Ishikawa (cell line): ENCODE results near the gene ATP6V0C.
A peak's percentile ranks its signal among the peaks of the same experiment; 100 is the strongest.

Experiments
- CEBPB ChIP-seq: IDR thresholded peaks from 2 replicates; pipeline ENCODE4 v1.6.1; 2012
- CREB1 ChIP-seq: IDR thresholded peaks from 2 replicates; pipeline ENCODE4 v1.6.1; 2012; ENCODE audit warnings: low read depth
- EGR1 ChIP-seq: IDR thresholded peaks from 2 replicates; pipeline ENCODE4 v1.6.1; 2012
- EP300 ChIP-seq: IDR thresholded peaks from 2 replicates; pipeline ENCODE4 v1.6.1; 2012; ENCODE audit warnings: borderline replicate concordance
- FOXM1 ChIP-seq: IDR thresholded peaks from 2 replicates; pipeline ENCODE4 v1.6.1; 2012; ENCODE audit warnings: low read depth, borderline replicate concordance
- MAX ChIP-seq: IDR thresholded peaks from 2 replicates; pipeline ENCODE4 v1.6.1; 2012
- NFIC ChIP-seq: IDR thresholded peaks from 2 replicates; pipeline ENCODE4 v1.6.1; 2012
- RAD21 ChIP-seq: IDR thresholded peaks from 2 replicates; pipeline ENCODE4 v1.6.1; 2012; ENCODE audit warnings: low read depth
- REST ChIP-seq: IDR thresholded peaks from 2 replicates; pipeline ENCODE4 v1.6.1; 2012; ENCODE audit warnings: low read depth, mild to moderate bottlenecking
- TAF1 ChIP-seq: IDR thresholded peaks from 2 replicates; pipeline ENCODE4 v1.6.1; 2012; ENCODE audit warnings: low read depth, mild to moderate bottlenecking
- TCF12 ChIP-seq: IDR thresholded peaks from 2 replicates; pipeline ENCODE4 v1.6.1; 2012; ENCODE audit warnings: low read depth
- TEAD4 ChIP-seq: IDR thresholded peaks from 2 replicates; pipeline ENCODE4 v1.6.1; 2012
- USF1 ChIP-seq: IDR thresholded peaks from 2 replicates; pipeline ENCODE4 v1.6.1; 2012
- YY1 ChIP-seq: IDR thresholded peaks from 2 replicates; pipeline ENCODE4 v1.6.1; 2012; ENCODE audit warnings: low read depth
- ZBTB7A ChIP-seq: IDR thresholded peaks from 2 replicates; pipeline ENCODE4 v1.6.1; 2012; ENCODE audit warnings: low read depth

Gene ATP6V0C

GRCh38 chr16:2470234-2470601, 43.5 kb upstream of the ATP6V0C start:
- TF ChIP-seq MAX (0 out of 2 replicates have a peak, but pooled peaks have one; percentile 1), RAD21 (no peak)

- TF ChIP-seq MAX = peak; percentile 30
- TF ChIP-seq FOXM1 = no peak
- no peak for TF ChIP-seq REST
- TF ChIP-seq NFIC = no peak
Observed at GRCh38 chr16:2470603-2471015, 43.1 kb upstream of the ATP6V0C start.

GRCh38 chr16:2471016-2471652, 42.6 kb upstream of the ATP6V0C start, which contains the start of gene NTN3:
Gene NTN3 (plus strand): TSS chr16:2471297. CDS start chr16:2471702, 405 bp downstream.
- TF ChIP-seq MAX = no peak
- TF ChIP-seq EGR1 = peak; percentile 54; the same call in 1 of the 2 replicates
- TF ChIP-seq ZBTB7A = peak; percentile 24; the same call in 1 of the 2 replicates
- TF ChIP-seq FOXM1 = no peak
- TF ChIP-seq TEAD4 = 0 out of 2 replicates have a peak, but pooled peaks have one; percentile 8

- TF ChIP-seq MAX (peak; percentile 84), EP300 (no peak)
Observed at GRCh38 chr16:2471653-2472487, 41.9 kb upstream of the ATP6V0C start.

GRCh38 chr16:2472488-2472864, 41.3 kb upstream of the ATP6V0C start:
- TF ChIP-seq FOXM1 = no peak

- no peak for TF ChIP-seq YY1
- no peak for TF ChIP-seq MAX
- TF ChIP-seq EGR1 = no peak
- TF ChIP-seq TEAD4 = no peak
- no peak for TF ChIP-seq NFIC
- no peak for TF ChIP-seq REST
- no peak for TF ChIP-seq FOXM1
- TF ChIP-seq ZBTB7A = no peak
- TF ChIP-seq CEBPB = no peak
- no peak for TF ChIP-seq TCF12
- no peak for TF ChIP-seq USF1
- no peak for TF ChIP-seq EP300
- TF ChIP-seq CREB1 = no peak
- no peak for TF ChIP-seq TAF1
- TF ChIP-seq RAD21 = no peak
Observed at GRCh38 chr16:2472885-2473445, 40.8 kb upstream of the ATP6V0C start.
